Measurements from ENCODE around the gene NELL2.

The NELL2 gene

GRCh38 chr12:44618946-44619345, 257.2 kb downstream of the NELL2 start:
- DNase-seq (ENCODE audit: low read depth): no peak

- no peak for DNase-seq (ENCODE audit: low read depth)
Measured at GRCh38 chr12:44616402-44616801, 259.7 kb downstream of the NELL2 start.

GRCh38 chr12:44611538-44611937, 264.6 kb downstream of the NELL2 start:
- DNase-seq (ENCODE audit: low read depth): no peak

GRCh38 chr12:44603701-44604100, 272.4 kb downstream of the NELL2 start:
- no peak for DNase-seq (ENCODE audit: low read depth)

GRCh38 chr12:44592626-44593025, 283.5 kb downstream of the NELL2 start:
- DNase-seq (ENCODE audit: low read depth): no peak

GRCh38 chr12:44589697-44590096, 286.4 kb downstream of the NELL2 start:
- DNase-seq (ENCODE audit: low read depth): no peak

GRCh38 chr12:44588651-44589050, 287.5 kb downstream of the NELL2 start:
- no peak for DNase-seq (ENCODE audit: low read depth)

- no peak for DNase-seq (ENCODE audit: low read depth)
Measured at GRCh38 chr12:44584625-44585024, 291.5 kb downstream of the NELL2 start.

- no peak for DNase-seq (ENCODE audit: low read depth)
Measured at GRCh38 chr12:44582521-44582920, 293.6 kb downstream of the NELL2 start.

- no peak for DNase-seq (ENCODE audit: low read depth)
Measured at GRCh38 chr12:44581642-44582242, 294.4 kb downstream of the NELL2 start.

GRCh38 chr12:44574586-44574985, 301.5 kb downstream of the NELL2 start:
- no peak for DNase-seq (ENCODE audit: low read depth)

GRCh38 chr12:44573723-44574122, 302.4 kb downstream of the NELL2 start:
- no peak for DNase-seq (ENCODE audit: low read depth)

GRCh38 chr12:44571006-44571550, 305.0 kb downstream of the NELL2 start:
- no peak for DNase-seq (ENCODE audit: low read depth)

GRCh38 chr12:44570036-44570583, 306.0 kb downstream of the NELL2 start:
- DNase-seq (ENCODE audit: low read depth): no peak

GRCh38 chr12:44565163-44565562, 311.0 kb downstream of the NELL2 start:
- DNase-seq (ENCODE audit: low read depth): no peak

- no peak for DNase-seq (ENCODE audit: low read depth)
Measured at GRCh38 chr12:44563486-44563885, 312.6 kb downstream of the NELL2 start.

GRCh38 chr12:44558340-44559100, 317.6 kb downstream of the NELL2 start:
- no peak for DNase-seq (ENCODE audit: low read depth)

GRCh38 chr12:44555454-44555853, 320.7 kb downstream of the NELL2 start:
- DNase-seq (ENCODE audit: low read depth): no peak

- no peak for DNase-seq (ENCODE audit: low read depth)
Measured at GRCh38 chr12:44551631-44552030, 324.5 kb downstream of the NELL2 start.

- DNase-seq (ENCODE audit: low read depth): no peak
Measured at GRCh38 chr12:44550377-44550776, 325.7 kb downstream of the NELL2 start.

- DNase-seq (ENCODE audit: low read depth): no peak
Measured at GRCh38 chr12:44546060-44546459, 330.1 kb downstream of the NELL2 start.

GRCh38 chr12:44544018-44544417, 332.1 kb downstream of the NELL2 start:
- DNase-seq (ENCODE audit: low read depth): no peak

- no peak for DNase-seq (ENCODE audit: low read depth)
Measured at GRCh38 chr12:44542716-44543115, 333.4 kb downstream of the NELL2 start.
